Caco-2 (cell line): ENCODE results near the gene PRADC1. TPM values are rescaled to one million over a fixed set of nuclear protein-coding genes. Genes with fewer than 3 reads are reported as not detected.

Source experiments
- BruUV-seq: library from RNA; stranded (reverse); fragments of 400-500 nt; replicated peaks from 2 replicates; lab custom pipeline; 2021; lab: Mats Ljungman, UMichigan
- CTCF ChIA-PET: fragments of 300-600 bp; sonication (Branson Sonifier 250); formaldehyde crosslinking; loops from one replicate; lab custom pipeline; 2022; ENCODE audit warnings: antibody characterized with exemption; lab: Charles Lee
- POLR2A ChIA-PET: fragments of 300-600 bp; sonication (Branson Sonifier 250); formaldehyde crosslinking; loops from one replicate; lab custom pipeline; 2022; ENCODE audit warnings: antibody characterized with exemption; lab: Charles Lee
- DNase-seq, 2 experiments: peaks; one replicate each; pipeline versions ENCODE4 v3.0.0 to v3.0.0-alpha.2; 2020 to 2022
- H3K27me3 ChIP-seq: replicated peaks from 2 replicates; pipeline ENCODE4 v1.6.0; 2011; ENCODE audit warnings: low read length; ENCODE audit not compliant: control insufficient read depth, insufficient read depth
- H3K36me3 ChIP-seq: 2 replicates; pipeline ENCODE4 v1.5.1; 2011; ENCODE audit warnings: low read length; ENCODE audit not compliant: control insufficient read depth, insufficient read depth
- H3K4me1 ChIP-seq: fragments of 250-450 bp; sonication (Bioruptor Pico); 2 replicates; pipeline ENCODE4 v1.5.1; 2020; ENCODE audit warnings: mild to moderate bottlenecking
- H3K4me3 ChIP-seq: 2 replicates; pipeline ENCODE4 v1.5.1; 2011; ENCODE audit warnings: low read depth, mild to moderate bottlenecking, control low read depth, low read length
- H3K9me3 ChIP-seq: fragments of 250-450 bp; sonication (Bioruptor Pico); 2 replicates; pipeline ENCODE4 v1.5.1; 2020; ENCODE audit warnings: mild to moderate bottlenecking, moderate library complexity
- H3K27ac Mint-ChIP-seq: one replicate; pipeline ENCODE4 v1.8.0; 2022; ENCODE audit warnings: mixed read lengths; ENCODE audit not compliant: unreplicated experiment
- H3K27me3 Mint-ChIP-seq: one replicate; pipeline ENCODE4 v1.8.0; 2022; ENCODE audit warnings: mixed read lengths; ENCODE audit not compliant: insufficient read depth, unreplicated experiment
- H3K36me3 Mint-ChIP-seq: one replicate; pipeline ENCODE4 v1.8.0; 2022; ENCODE audit warnings: mild to moderate bottlenecking, mixed read lengths; ENCODE audit not compliant: insufficient read depth, unreplicated experiment
- H3K4me1 Mint-ChIP-seq: one replicate; pipeline ENCODE4 v1.8.0; 2022; ENCODE audit warnings: low read depth, mixed read lengths; ENCODE audit not compliant: unreplicated experiment
- H3K4me3 Mint-ChIP-seq: one replicate; pipeline ENCODE4 v1.8.0; 2022; ENCODE audit warnings: mild to moderate bottlenecking, moderate library complexity, mixed read lengths; ENCODE audit not compliant: unreplicated experiment
- H3K9me3 Mint-ChIP-seq: one replicate; pipeline ENCODE4 v1.8.0; 2022; ENCODE audit warnings: mixed read lengths; ENCODE audit not compliant: unreplicated experiment
- CTCF ChIP-seq, 2 experiments: fragments of 200-600 bp in 1 of 2; IDR thresholded peaks; 1 replicate in 1 of 2; 2 replicates in 1 of 2; pipeline versions ENCODE4 v1.5.1 to v1.8.0; 2011 to 2022; ENCODE audit warnings: antibody characterized with exemption in 1 of 2, control low read depth in 1 of 2, inconsistent platforms in 1 of 2, low read depth in 1 of 2, low read length in 1 of 2, mild to moderate bottlenecking in 1 of 2, moderate library complexity in 1 of 2; ENCODE audit not compliant: insufficient read depth in 1 of 2, severe bottlenecking in 1 of 2, unreplicated experiment in 1 of 2
- intact Hi-C: fragments of 100-400 bp; cut with micrococcal nuclease; formaldehyde crosslinking; loops from one replicate; pipeline ENCODE4 v1.10.0; 2022; ENCODE audit not compliant: unreplicated experiment
- total RNA-seq: library from RNA; stranded (reverse); gene quantifications from 2 replicates; pipeline ENCODE4 v1.2.3, GENCODE V29; 2022

Gene PRADC1
- total RNA-seq, 1 experiment from 2014 or later: 24.1 TPM

- CTCF ChIA-PET: no interaction called here
- Mint-ChIP-seq H3K36me3 (peaks cover 72% of the 10 kb centered on the region), H3K4me3 (no peak overlapping the region), H3K27me3 (no peaks in the 10 kb centered on the region), H3K27ac (no peak overlapping the region), H3K9me3 (no peaks in the 10 kb centered on the region), H3K4me1 (no peaks in the 10 kb centered on the region)
- BruUV-seq: no TSS peak
- Histone ChIP-seq H3K4me1 (no peaks in the 10 kb centered on the region), H3K27me3 (no peaks in the 10 kb centered on the region), H3K4me3 (no peak overlapping the region), H3K36me3 (peaks cover 5% of the 10 kb centered on the region), H3K9me3 (no peaks in the 10 kb centered on the region)
- intact Hi-C loops: no loop called here
- no peak for DNase-seq
- POLR2A ChIA-PET: no interaction called here
- no peak for TF ChIP-seq CTCF (IDR thresholded peaks at IDR 0.05; ENCODE audit: insufficient read depth in 1 of 2, low read depth in 1 of 2, low read length in 1 of 2, severe bottlenecking in 1 of 2, unreplicated experiment in 1 of 2)
Observed at GRCh38 chr2:73255007-73255644, 22.1 kb upstream of the PRADC1 start.

DNA sequence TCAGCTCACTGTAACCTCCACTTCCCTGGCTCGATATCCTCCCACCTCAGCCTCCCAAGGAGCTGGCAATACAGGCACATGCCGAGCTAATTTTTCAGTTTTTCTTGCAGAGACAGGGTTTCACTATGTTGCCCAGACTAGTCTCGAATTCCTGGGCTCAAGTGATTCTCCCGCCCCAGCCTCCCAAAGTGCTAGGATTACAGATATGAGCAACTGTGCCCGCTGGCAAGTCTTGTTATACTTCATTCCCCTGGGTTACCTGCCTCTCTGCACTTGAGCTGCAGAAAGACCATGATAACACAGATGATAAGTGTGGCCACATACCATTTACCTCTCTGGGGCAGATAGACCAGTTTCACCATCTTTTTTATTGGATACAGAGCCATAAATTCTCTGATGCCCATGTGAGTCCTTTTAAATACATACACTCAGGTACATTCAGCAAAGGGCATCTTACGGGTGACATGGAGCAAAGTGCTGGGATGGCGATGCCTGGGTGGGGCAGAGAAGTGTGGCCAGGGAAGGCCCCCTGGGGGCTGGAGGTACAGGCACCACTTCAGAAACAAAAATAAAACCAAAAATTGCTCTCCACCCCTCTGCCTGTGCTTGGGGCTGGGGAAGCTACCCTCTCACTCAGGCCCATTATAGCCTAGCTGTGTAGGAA, 21.4 kb upstream of the PRADC1 start:
- CTCF ChIA-PET: no interaction called here
- TF ChIP-seq CTCF (IDR thresholded peaks at IDR 0.05; ENCODE audit: insufficient read depth in 1 of 2, low read depth in 1 of 2, low read length in 1 of 2, severe bottlenecking in 1 of 2, unreplicated experiment in 1 of 2): no peak
- Mint-ChIP-seq H3K4me1 (no peaks in the 10 kb centered on the region), H3K36me3 (peaks cover 78% of the 10 kb centered on the region), H3K9me3 (no peaks in the 10 kb centered on the region), H3K4me3 (no peak overlapping the region), H3K27me3 (no peaks in the 10 kb centered on the region), H3K27ac (no peak overlapping the region)
- DNase-seq: no peak
- POLR2A ChIA-PET: interaction anchor here (0.7 kb wide), 1 partner anchor 1206 kb away, joined by 4 read pairs; no protein-coding TSS in a partner anchor
- Histone ChIP-seq H3K4me3 (no peak overlapping the region), H3K27me3 (no peaks in the 10 kb centered on the region), H3K4me1 (no peaks in the 10 kb centered on the region), H3K36me3 (peaks cover 8% of the 10 kb centered on the region), H3K9me3 (no peaks in the 10 kb centered on the region)
- no TSS peak for BruUV-seq
- intact Hi-C loops: no loop called here

DNA sequence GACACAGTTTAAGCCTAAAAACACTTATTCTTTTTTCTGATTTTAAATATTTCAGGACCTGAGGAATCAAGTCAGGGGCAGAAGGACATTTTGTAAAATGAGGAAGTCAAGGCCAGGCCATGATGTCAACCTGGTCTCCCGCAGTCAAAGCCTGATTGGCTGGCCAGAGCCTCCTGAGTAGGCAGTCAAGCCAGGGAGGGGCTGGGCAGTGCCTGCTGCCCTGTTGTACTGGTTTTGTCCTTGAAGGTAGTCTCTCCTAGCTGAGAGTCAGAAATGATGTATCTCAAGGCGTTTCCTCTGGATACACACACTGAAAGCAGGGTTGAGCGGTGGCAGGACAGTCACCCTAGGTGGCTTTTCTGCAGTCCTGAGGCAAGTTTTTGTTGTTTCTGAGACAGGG, 20.9 kb upstream of the PRADC1 start:
- Histone ChIP-seq H3K27me3 (no peaks in the 10 kb centered on the region), H3K9me3 (no peaks in the 10 kb centered on the region), H3K4me3 (no peak overlapping the region), H3K36me3 (peaks cover 8% of the 10 kb centered on the region), H3K4me1 (no peaks in the 10 kb centered on the region)
- intact Hi-C loops: no loop called here
- ChIA-PET POLR2A (no interaction called here), CTCF (no interaction called here)
- Mint-ChIP-seq H3K27ac (no peak overlapping the region), H3K9me3 (no peaks in the 10 kb centered on the region), H3K27me3 (no peaks in the 10 kb centered on the region), H3K4me3 (no peak overlapping the region), H3K36me3 (peaks cover 79% of the 10 kb centered on the region), H3K4me1 (no peaks in the 10 kb centered on the region)
- no TSS peak for BruUV-seq
- TF ChIP-seq CTCF (IDR thresholded peaks at IDR 0.05; ENCODE audit: insufficient read depth in 1 of 2, low read depth in 1 of 2, low read length in 1 of 2, severe bottlenecking in 1 of 2, unreplicated experiment in 1 of 2): no peak
- DNase-seq: no peak
